Measurements from ENCODE around the gene EMX2.

The EMX2 gene

GRCh38 chr10:117546020-117546580, 3.6 kb downstream of the EMX2 start:
- TF ChIP-seq CTCF (IDR thresholded peaks at IDR 0.05; ENCODE audit: borderline replicate concordance, insufficient read depth, low read depth, low read length) = no peak
- no peak overlapping the region for H3K4me3 ChIP-seq (ENCODE audit: low read depth, low read length)

GRCh38 chr10:117546581-117547015, 4.1 kb downstream of the EMX2 start:
- TF ChIP-seq CTCF (IDR thresholded peaks at IDR 0.05; ENCODE audit: borderline replicate concordance, insufficient read depth, low read depth, low read length) = no peak
- no peak overlapping the region for H3K4me3 ChIP-seq (ENCODE audit: low read depth, low read length)

GRCh38 chr10:117547016-117547715, 4.6 kb downstream of the EMX2 start:
- H3K4me3 ChIP-seq (ENCODE audit: low read depth, low read length) = no peak overlapping the region
- no peak for TF ChIP-seq CTCF (IDR thresholded peaks at IDR 0.05; ENCODE audit: borderline replicate concordance, insufficient read depth, low read depth, low read length)

- H3K4me3 ChIP-seq (ENCODE audit: low read depth, low read length) = no peak overlapping the region
- no peak for TF ChIP-seq CTCF (IDR thresholded peaks at IDR 0.05; ENCODE audit: borderline replicate concordance, insufficient read depth, low read depth, low read length)
These were observed 5.4 kb downstream of the EMX2 start for GRCh38 chr10:117547716-117548668.

- no peak overlapping the region for H3K4me3 ChIP-seq (ENCODE audit: low read depth, low read length)
- no peak for TF ChIP-seq CTCF (IDR thresholded peaks at IDR 0.05; ENCODE audit: borderline replicate concordance, insufficient read depth, low read depth, low read length)
These were observed 6.6 kb downstream of the EMX2 start for GRCh38 chr10:117549100-117549585.

- no peak for TF ChIP-seq CTCF (IDR thresholded peaks at IDR 0.05; ENCODE audit: borderline replicate concordance, insufficient read depth, low read depth, low read length)
These were observed 7.5 kb downstream of the EMX2 start for GRCh38 chr10:117550076-117550475.

More at GRCh38 chr10:117550076-117550475, 7.5 kb downstream of the EMX2 start:
- H3K4me3 ChIP-seq (ENCODE audit: low read depth, low read length) = no peak overlapping the region

All from GM12875 (cell line).